Measurements from ENCODE around the gene SNTA1. TPM values are rescaled to one million over a fixed set of nuclear protein-coding genes. Genes with fewer than 3 reads are reported as not detected.

The SNTA1 gene
- total RNA-seq, 4 donors from 2014 or later = 198 to 320 (median 219) TPM

- no peaks in the 10 kb centered on the region for H3K27me3 ChIP-seq
- ATAC-seq (peak in 1 of 2 donors; percentile 29), DNase-seq (no peak)
- peak overlapping the region; percentile 86 to 95 (median 90) for H3K4me3 ChIP-seq
- intact Hi-C loops (cut with DNase I; ENCODE audit: low total_unique reads) (loop anchor here (1.0 to 5.0 kb wide), 2 partner anchors 42 to 265 kb away; partner anchors contain the start of gene ACTL10), in situ Hi-C loops (cut with MboI; ENCODE audit: low sequenced_read_pairs in 4 of 4) (loop anchor here in 1 of 4 donors (10.0 kb wide), 1 partner anchor 53 kb away; no protein-coding TSS in a partner anchor)
- H3K4me1 ChIP-seq = peaks cover 27 to 34% of the 10 kb centered on the region in 2 donors
- H3K9me3 ChIP-seq = no peaks in the 10 kb centered on the region
- H3K36me3 ChIP-seq = peaks cover 0 to 11% of the 10 kb centered on the region in 2 donors
- H3K27ac ChIP-seq = peak overlapping the region; percentile 74 to 87 (median 82)
- TF ChIP-seq POLR2A (IDR thresholded peaks at IDR 0.05) (no peak), CTCF (IDR thresholded peaks at IDR 0.05 in 4 of 5, conservative IDR thresholded peaks at IDR 0.05 in 1 of 5) (no peak)
Measured at GRCh38 chr20:33401921-33402369, 41.6 kb downstream of the SNTA1 start.

GRCh38 chr20:33401184-33401920, 42.2 kb downstream of the SNTA1 start, which contains the start of gene CDK5RAP1:
Gene CDK5RAP1, minus strand, starts transcription at chr20:33401519. Its CDS starts 4,455 bp downstream, at chr20:33397064.
- peak within 1 kb of the TSS; percentile 86 to 95 (median 90) for H3K4me3 ChIP-seq
- H3K9me3 ChIP-seq = no peaks in the 10 kb centered on the region
- in situ Hi-C loops (cut with MboI; ENCODE audit: low sequenced_read_pairs in 4 of 4) (loop anchor here in 1 of 4 donors (10.0 kb wide), 1 partner anchor 53 kb away; no protein-coding TSS in a partner anchor), intact Hi-C loops (cut with DNase I; ENCODE audit: low total_unique reads) (loop anchor here (1.0 to 5.0 kb wide), 2 partner anchors 43 to 266 kb away; partner anchors contain the start of gene ACTL10)
- H3K27me3 ChIP-seq = no peaks in the 10 kb centered on the region
- H3K27ac ChIP-seq = peak within 1 kb of the TSS; percentile 74 to 87 (median 82)
- H3K36me3 ChIP-seq = peaks cover 0 to 6% of the 10 kb centered on the region in 2 donors
- DNase-seq (peak; percentile 76 to 85), ATAC-seq (peak; percentile 97)
- peak in 1 of 2 donors; percentile 47 for TF ChIP-seq POLR2A (IDR thresholded peaks at IDR 0.05)
- TF ChIP-seq CTCF (IDR thresholded peaks at IDR 0.05 in 4 of 5, conservative IDR thresholded peaks at IDR 0.05 in 1 of 5) = peak in 1 of 5 experiments; percentile 17
- peaks cover 27 to 34% of the 10 kb centered on the region in 2 donors for H3K4me1 ChIP-seq

GRCh38 chr20:33400812-33401183, 42.8 kb downstream of the SNTA1 start:
- Histone ChIP-seq H3K36me3 (peaks cover 0 to under 1% of the 10 kb centered on the region in 2 donors), H3K9me3 (no peaks in the 10 kb centered on the region), H3K27ac (peak overlapping the region; percentile 74 to 87 (median 82)), H3K4me1 (peaks cover 27 to 34% of the 10 kb centered on the region in 2 donors), H3K4me3 (peak overlapping the region; percentile 86 to 95 (median 90)), H3K27me3 (no peaks in the 10 kb centered on the region)
- DNase-seq (no peak), ATAC-seq (peak; percentile 33 to 59)
- intact Hi-C loops (cut with DNase I; ENCODE audit: low total_unique reads) (loop anchor here (1.0 to 5.0 kb wide), 2 partner anchors 44 to 267 kb away; partner anchors contain the start of gene ACTL10), in situ Hi-C loops (cut with MboI; ENCODE audit: low sequenced_read_pairs in 4 of 4) (loop anchor here in 1 of 4 donors (10.0 kb wide), 1 partner anchor 54 kb away; no protein-coding TSS in a partner anchor)
- no peak for TF ChIP-seq POLR2A (IDR thresholded peaks at IDR 0.05)
- TF ChIP-seq CTCF (IDR thresholded peaks at IDR 0.05 in 4 of 5, conservative IDR thresholded peaks at IDR 0.05 in 1 of 5) = no peak

- Histone ChIP-seq H3K36me3 (peaks cover 0 to 8% of the 10 kb centered on the region in 2 donors), H3K9me3 (no peaks in the 10 kb centered on the region), H3K27me3 (no peaks in the 10 kb centered on the region), H3K27ac (peak overlapping the region in 2 of 4 donors; percentile 74 to 85), H3K4me3 (peak overlapping the region in 3 of 4 donors; percentile 88 to 95 (median 92)), H3K4me1 (peaks cover 27 to 34% of the 10 kb centered on the region in 2 donors)
- DNase-seq = no peak
- in situ Hi-C loops (cut with MboI; ENCODE audit: low sequenced_read_pairs in 4 of 4) (loop anchor here in 1 of 4 donors (10.0 kb wide), 1 partner anchor 55 kb away; no protein-coding TSS in a partner anchor), intact Hi-C loops (cut with DNase I; ENCODE audit: low total_unique reads) (loop anchor here (5.0 kb wide), 1 partner anchor 267 kb away; the partner anchor contains the start of gene ACTL10)
- TF ChIP-seq POLR2A (IDR thresholded peaks at IDR 0.05) (no peak), CTCF (IDR thresholded peaks at IDR 0.05 in 4 of 5, conservative IDR thresholded peaks at IDR 0.05 in 1 of 5) (no peak)
- no peak for ATAC-seq
Measured at GRCh38 chr20:33399924-33400323, 43.6 kb downstream of the SNTA1 start.
